ENCODE data around the gene COMMD3. TPM values are rescaled to one million over a fixed set of nuclear protein-coding genes. Genes with fewer than 3 reads are reported as not detected.
A peak's percentile ranks its signal among the peaks of the same experiment; 100 is the strongest.

COMMD3 gene
- total and polyA plus RNA-seq, 2 of the 8 experiments (the other 6 are each of a cell fraction or from before 2014, with no cell fraction given), result 2.3 to 2.7 TPM

DNA sequence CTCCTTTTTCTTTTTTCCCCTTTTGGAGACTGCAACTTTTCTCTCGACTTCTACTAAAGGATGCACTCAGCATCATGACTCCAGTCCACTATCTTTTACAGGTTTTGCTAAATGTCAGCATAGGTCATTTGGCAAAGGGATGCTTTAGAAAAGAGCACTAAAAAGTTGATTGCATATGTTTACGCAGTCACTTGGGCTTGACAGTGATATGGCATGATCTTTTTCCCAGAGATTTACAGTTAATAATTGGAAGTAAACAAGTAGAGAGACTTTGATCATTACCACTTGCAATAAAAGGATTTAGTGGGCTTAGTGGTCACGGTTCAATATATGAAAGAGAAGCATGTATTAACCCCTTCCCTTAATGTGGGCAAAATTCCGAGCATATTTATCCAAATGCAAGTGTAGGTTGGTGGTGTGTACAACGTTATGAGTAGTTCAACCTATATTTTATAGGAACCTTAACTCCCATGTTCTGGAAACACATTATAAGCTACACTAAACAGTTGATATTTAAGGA, 6.5 kb downstream of the COMMD3 start (continued):
- TF ChIP-seq CREB1 (IDR thresholded peaks at IDR 0.05) (no peak), POLR2AphosphoS5 (IDR thresholded peaks at IDR 0.05; ENCODE audit: low read depth, low read length) (no peak), POLR2A (IDR thresholded peaks at IDR 0.05; ENCODE audit: control extremely low read depth in 1 of 2, low read depth in 2 of 2, low read length in 2 of 2) (no peak), CBX8 (IDR thresholded peaks at IDR 0.05; ENCODE audit: borderline replicate concordance, low read depth, low read length) (0 out of 2 replicates have a peak, but pooled peaks have one; percentile 84), EZH2 (IDR thresholded peaks at IDR 0.05; ENCODE audit: low read depth, low read length, severe bottlenecking) (peak; percentile 68), EP300 (IDR thresholded peaks at IDR 0.05; ENCODE audit: borderline replicate concordance in 1 of 2, low read depth in 2 of 2, low read length in 2 of 2) (no peak)

Data from H1 (cell line).